CD4-positive, alpha-beta T cell treated with Interleukin-4 for 1 hour (primary cell): ENCODE results near the gene XPO4.

ENCODE experiments used
- DNase-seq, 2 donors: peaks; one replicate each; pipeline ENCODE4 v3.0.0-alpha.2; 2020 to 2022

Gene XPO4

DNA sequence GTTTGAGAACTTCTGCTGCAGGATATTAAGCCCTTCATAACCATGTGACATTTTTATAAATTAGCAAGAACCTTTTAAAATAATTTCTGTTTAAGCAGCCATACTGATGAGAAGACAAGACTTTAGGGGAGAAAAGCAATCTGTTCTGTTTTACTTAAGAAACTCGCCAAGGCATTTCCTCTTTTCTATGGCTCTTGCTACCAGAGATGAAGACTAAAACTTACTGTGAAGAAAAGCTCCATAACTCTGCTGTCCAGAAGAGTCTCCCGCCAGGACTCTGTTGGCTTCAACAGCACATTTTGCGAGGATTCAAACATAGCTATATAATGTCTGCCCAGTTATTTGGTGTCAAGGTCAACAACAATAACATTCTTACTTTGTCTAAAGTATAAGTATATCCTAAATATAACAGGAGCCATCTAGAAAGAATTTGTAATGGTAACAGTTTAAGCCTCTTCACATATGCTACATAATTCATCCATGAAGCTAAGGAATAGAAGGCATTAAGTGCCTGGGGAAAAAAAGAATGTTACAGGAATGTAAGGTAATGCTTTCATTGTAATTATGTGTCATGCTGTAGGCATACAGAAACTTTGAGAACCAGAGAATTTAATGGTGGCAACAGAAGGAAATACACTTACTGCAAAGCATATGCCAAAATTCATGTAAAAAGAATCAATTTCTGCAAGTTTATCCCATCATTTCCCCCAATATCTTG is 75.5 kb downstream of the XPO4 start:
- no peak for DNase-seq

DNA sequence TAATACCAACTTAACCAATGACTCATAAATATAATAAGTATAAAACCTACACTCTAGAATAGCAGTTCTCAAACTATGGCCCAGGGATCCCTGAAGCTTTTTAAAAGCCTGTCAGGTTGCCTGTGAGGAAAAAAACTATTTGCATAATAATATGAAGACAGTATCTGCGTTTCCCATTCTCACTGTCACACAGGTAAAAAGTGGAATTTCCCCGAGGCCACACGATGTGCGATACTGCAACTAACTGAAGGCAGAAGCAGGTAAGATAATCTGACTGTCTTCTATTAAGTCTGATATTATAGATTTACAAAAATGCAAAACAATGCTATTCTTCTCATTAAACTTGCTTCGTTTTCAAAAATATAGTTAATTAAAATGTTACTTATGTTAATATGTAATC is 76.2 kb downstream of the XPO4 start:
- DNase-seq = no peak

DNA sequence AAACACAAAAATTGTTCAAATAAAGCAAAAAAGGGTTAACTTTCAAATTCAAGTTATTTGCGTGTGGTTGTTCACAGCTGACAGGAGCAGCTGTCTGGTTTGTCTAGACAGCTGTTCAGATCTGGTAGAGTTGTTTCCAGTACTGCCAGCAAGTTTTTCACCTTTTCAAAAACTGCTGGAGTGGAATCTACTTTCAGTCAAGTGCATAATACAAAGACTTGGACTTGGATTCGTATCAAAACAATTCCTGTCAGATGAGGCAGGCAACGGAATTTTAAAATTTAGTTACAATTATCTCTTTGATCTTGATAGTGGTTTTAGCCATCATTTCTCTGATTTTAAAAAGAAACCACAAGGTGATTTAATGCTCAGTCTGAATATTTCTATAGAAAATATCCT is 77.1 kb downstream of the XPO4 start:
- DNase-seq = no peak

DNA sequence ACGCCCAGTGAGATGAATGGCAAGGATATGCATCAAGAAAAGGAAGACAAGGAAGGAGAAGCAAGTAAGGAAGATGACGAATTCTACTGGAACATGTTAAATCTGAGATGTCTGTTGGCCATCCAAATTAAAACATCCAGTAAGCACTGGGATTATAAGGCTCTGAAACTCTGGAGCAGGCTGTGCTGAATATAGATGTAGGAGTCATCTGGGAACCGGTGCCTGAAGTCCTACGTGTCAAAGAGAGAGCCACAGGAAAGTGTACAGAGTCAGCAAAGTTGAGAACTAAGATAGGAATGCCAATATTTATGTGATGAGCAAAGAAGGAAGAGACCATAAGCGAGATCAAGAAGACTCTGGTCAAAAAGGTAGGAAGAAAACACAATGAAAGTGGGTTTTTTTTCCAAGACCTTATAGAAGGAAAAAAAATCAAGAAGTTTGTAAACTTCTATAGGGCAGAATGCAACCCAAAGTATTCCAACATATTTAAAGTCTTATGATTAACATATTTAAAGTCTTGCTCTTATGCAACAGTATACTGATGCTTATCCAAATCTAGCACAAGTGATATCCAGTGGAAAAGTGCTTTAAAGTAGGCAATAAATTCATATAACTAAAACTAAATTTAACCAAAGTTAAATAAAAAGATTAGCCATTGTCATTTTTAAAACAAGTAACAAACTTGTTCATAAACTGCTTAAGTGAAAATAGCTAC is 77.6 kb downstream of the XPO4 start:
- DNase-seq = no peak

DNA sequence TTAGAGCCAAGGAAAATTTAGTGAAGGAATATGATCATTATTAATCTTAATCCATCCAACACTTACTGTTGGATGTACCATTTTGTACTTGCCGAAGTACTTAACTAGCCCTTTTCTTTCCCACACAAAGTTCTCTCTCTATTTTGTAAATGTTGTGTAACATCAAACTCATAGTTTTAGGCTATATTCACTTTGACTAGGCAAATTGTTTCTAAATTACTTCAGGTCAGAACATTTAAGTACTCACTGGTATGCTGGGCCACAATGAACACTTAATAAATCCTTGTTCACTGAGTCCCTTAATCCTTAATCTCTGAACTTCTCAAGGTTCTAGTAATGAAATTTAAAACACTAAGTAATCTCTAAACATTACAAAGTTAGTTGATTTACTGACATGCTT is 79.5 kb downstream of the XPO4 start:
- no peak for DNase-seq

DNA sequence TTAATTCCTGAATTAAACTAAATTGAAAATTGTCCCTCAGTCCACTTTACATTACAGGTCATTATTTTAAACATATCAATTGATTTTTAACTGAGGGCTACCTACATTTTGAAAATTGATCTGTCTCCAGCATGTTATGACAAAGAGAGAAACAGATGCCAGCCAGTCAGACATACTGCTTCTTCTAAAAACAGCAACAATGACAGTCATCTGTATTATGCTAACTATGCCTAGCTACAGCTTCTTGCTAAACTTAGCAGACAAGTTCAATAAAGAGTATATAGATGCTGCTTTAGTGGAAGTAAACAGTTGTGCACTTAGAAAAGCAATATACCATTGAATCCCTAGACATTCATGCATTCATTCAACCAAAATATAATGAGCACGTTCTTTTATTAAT is 80.1 kb downstream of the XPO4 start:
- no peak for DNase-seq

DNA sequence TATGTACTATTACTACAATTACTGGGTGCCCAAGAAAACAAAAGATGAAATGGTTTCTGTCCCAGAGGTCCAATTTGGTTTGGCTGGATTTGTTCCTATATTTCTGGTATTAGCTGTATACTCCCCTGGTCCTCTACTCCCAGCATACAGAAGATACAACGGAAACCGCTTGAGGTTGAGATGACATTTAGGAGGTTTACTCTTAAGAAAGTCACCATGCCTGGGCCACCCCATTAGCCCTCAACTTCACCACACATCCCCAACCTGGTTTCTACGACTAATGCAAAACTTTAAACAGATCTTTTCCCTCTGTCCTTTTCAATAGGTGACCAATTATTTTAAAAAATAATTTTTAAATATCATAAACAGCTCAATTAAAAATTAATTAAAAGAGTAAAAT is 82.8 kb downstream of the XPO4 start:
- no peak for DNase-seq

DNA sequence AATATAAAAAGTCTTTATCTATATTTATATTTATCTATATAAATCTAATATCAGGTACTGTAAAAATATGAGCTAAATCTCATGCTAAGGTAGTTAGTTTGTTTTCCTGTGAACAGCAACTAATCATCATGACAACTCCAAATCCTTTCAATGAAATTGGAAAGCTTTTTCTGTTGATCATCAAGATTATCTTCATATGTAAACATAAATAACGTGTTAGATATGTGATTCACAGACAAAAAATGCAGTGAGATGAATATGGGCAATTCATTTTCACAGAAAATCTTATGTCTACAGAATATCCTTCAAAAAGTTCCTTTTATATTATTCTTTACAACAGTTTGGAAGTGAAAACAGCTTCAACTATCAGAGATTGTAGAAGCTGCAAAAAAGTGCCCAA is 87.1 kb downstream of the XPO4 start:
- no peak for DNase-seq

DNA sequence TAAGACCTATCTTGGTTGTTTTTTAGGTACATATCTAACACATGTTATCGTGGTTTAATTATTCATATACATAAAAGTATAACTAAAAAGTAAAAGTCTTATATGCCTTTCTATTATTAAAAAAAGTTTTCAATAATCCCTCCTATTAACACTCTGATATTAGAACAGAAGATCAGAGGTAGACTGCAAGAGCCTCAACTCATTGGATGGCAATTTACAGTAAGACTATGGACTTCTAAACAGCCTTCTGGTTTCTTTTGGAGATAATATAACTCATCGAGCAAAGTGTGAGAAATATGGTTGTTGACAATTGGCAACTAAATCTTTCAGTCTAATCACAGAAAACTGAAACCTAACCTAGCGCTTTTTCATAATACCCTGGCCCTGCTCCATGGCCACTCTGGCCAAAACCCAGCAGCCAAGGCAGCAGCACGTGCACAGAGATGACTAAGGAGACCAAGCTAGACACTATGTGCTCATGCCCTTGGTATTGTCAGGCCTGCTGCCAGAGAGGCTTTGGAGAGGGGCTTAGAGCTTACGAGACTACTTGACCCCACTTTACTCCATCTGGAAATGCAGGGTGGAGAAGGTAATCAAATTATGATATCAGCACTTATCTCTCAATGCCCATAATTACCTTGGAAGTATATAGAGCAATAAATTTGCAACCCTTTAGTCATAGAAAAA is 88.2 kb downstream of the XPO4 start:
- no peak for DNase-seq

DNA sequence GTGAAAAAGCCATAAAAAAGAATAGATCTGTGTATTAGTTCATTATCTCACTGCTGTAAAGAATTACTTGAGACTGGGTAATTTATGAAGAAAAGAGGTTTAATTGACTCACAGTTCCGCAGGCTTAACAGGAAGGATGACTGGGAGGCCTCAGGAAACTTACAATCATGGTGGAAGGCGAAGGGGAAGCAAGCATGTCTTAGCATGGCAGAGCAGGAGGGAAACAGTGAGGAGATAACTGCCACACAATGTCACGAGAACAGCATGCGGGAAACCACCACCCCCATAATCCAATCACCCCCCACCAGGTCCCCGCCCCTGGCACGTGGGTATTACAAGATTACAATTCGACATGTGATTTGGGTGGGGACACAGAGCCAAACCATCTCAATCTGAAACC is 89.7 kb downstream of the XPO4 start:
- no peak for DNase-seq

DNA sequence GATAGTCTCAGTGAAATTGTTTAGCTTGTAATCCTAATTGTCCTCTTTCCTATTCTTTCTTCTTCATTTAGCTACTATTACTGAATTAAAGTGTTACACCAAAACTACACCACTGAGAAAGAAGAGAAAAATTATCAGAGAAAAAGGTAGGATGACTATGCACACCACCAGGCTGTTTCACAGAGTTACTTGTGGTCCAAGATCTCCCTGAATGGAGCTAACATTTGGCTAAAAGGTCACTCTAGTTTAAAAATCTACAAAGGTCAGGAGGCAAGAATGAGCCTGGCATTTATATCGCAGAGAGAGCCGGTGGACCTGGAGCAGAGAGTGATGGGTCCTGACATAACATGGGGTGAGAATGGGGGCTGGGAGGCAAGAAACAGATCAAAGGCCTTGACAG is 91.7 kb downstream of the XPO4 start:
- no peak for DNase-seq

DNA sequence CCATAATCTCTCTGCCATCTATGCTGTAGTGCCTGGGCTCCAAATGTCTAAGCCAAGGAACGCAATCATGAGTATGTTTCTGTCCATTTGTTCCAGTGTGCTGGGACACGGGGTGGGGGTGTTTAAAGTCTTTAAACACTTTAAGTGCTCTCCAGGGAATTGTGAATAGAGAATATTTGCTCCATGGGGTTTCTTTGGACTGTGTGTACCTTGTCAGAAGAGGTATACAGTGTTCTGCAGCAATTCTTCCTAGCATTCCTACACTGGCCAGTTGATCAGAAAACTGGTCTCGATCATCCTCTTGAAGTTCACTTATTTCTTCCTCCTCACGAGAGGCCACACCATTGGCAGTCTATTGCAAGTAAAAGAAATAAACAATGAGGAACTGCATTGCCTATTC is 93.7 kb downstream of the XPO4 start:
- no peak for DNase-seq

DNA sequence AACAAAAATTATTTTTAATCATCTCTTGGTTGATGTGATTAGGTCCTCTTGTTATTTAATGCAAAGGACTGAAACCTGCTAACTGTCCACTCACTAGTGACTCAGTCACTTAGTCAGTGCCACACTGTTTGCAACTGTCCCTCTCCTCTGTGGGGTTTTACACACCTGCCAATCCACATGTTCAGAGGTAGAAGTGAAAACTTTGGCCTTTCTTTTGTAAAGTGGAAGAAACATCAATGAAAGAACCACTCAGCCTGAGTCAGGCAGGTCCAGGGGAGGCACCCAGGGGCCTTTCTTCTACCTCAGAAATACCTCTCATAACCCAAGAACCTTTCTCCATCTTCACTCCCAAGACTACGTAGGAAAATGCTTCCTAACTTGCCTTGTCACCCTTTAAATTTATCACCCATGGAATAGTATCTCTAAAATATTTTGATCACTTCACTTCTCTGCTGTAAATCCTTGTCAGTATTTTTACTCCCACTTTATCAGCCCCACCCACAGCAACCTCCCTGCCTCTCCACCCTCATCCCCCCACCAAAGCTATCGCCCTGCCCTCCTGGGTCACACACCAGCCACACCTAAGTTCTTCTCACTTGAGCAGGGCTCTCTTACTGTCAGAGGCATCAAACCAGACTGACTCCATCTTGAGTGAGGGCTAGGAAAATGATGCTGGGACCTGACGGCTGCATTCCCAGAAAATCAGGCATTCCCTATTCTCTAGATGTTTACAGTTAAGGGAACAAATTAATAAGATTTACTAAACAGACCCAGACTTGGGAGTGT is 99.2 kb downstream of the XPO4 start:
- DNase-seq = no peak

DNA sequence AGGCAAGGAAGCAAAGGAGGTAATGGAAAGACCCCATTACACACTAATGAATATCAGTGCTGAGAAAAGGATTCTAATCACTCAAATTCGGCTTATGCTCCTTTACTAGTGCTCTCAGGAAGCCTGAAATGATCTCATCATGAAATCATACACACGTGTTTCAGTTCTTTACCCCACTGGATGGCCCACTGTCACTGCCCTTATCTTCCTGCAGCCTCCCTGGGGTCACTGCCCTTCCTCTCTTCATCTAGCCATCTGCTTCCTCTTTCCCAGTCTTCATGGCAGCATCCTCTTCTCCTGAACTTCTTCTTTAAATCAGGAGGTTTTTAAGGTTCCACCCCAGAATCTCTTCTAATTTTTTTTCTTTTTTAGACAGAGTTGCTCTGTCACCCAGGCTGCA is 100.8 kb downstream of the XPO4 start:
- DNase-seq = no peak

DNA sequence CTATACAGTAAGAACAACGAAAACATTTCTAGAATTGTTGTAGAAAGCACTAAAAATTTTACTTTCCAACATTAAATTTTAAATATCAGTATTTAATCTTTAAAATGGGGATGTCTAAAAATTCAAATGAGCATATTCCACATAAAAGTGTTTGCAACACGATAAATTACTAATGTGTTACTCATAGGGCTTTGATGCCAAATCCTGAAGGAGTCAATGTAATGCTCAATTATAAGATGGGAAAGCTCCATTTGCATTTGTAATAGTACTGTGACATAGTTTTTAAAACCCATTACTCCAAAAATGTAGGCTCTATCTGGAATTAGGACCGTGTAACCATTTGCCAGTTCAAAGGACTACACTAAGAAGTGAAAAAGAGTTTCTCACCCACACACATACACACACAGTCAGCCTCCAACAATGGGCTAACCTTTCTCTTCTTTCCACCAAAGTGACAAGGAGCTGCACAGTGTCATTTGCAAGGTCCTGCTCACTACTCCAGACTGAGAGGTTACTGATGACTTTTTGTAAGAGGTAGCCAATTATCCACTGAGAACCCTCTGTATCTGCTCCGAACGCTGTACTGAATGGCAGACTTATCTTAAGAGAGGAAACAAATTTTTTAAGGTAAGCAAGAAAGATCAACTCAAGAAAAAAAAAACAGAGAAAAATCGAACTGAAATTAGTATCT is 102.7 kb downstream of the XPO4 start:
- no peak for DNase-seq

DNA sequence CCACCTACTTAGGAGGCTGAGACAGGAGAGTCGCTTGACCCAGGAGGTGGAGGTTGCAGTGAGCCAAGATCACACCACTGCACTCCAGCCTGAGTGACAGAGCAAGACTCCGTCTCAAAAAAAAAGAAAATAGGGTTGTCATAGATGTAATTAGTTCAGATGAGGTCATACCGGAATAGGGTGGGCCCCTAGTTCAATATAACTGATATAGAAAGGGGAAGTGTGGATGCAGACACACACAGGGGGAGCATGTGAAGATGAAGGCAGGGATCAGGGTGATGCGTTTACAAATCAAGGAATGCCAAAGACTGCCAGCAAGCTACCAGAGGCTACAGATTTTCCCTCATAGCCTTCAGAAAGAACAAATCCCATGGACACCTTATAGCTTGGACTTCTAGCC is 104.5 kb downstream of the XPO4 start:
- DNase-seq = peak; percentile 1 to 15

DNA sequence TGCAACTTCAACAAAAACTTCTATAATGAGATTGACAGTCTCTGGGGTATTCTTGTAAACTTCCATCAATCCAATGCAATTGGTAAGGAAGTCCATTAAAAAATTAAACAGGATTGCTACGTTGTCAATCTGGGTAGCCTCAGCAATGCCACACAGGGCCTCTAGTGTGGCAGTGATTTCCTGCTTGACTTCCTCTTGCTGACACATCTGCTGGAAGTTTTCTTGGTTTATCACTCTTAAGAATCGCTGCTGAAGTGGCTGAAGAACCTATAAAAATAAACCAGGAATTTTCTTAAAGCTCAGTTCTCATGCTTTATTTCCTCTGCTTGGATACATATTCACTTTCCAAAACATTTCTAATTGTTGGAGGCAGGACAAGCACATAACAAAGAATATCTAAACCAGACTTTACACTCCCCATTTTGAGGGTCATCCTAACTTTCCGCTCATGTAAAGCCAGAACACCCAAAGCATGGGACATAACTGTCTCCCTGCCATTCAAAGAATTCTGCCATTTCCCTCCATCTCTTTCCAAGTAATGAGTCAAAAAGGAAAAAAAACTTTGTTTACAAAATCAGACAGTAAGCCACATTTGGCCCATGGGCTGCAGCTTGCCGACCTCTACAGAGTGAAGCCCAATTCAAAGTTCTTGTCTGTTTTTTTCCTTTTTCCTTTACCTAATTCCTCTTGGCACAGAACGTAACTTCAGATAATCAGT is 105.6 kb downstream of the XPO4 start:
- no peak for DNase-seq

DNA sequence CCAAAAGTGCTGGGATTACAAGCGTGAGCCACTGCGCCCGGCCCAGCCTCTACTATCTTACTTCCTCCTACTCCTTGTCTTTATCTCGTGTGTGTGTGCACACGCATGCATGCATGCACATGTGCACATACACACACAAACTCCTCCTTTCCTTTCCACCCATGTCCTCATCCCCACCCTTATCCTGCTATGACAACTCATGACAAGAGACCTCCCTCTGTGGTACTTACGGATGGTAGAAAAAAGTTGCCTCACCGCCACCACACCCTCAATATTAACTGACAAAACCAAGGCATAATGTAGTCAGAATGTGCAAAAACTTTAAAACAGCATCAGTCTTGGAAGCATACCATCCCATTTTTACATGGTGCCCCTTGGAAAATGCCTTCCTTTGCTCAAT is 112.9 kb downstream of the XPO4 start:
- no peak for DNase-seq

DNA sequence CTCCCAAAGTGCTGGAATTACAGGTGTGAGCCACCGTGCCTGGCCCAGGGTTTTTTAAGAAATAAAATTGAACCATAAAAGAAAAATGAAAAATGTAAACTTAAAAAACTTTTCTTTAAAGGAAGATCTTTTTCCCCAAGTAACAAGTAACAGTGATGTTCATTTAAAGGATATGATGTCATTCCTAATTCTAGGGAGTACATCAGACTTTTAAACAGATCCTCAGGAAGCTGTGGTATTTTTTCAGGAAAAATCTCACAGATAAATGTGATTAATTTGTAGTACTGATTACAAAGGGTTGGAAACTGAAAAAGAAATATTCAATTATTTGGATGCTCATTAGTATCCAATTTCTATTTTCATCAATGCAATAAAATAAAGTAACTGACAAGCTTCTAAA is 114.2 kb downstream of the XPO4 start:
- DNase-seq = no peak

DNA sequence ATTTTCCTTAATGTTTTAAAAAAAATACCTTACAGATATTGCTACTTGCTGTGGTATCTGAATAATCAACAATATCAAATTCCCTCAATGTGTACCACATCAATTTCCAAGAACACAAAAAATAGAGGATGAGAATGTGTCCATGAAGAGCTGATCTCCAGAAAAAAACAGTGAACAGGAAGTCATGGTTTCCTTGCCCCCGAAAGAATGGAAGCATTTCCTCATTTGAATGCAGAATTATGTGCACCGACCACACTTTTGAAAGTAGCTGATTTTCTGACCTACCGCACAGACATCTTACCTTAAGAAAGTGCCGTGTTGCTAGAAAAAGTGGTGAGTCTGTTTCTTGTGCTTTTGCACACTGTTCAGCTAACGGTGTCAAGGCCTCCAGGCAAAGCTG is 115.4 kb downstream of the XPO4 start:
- no peak for DNase-seq

DNA sequence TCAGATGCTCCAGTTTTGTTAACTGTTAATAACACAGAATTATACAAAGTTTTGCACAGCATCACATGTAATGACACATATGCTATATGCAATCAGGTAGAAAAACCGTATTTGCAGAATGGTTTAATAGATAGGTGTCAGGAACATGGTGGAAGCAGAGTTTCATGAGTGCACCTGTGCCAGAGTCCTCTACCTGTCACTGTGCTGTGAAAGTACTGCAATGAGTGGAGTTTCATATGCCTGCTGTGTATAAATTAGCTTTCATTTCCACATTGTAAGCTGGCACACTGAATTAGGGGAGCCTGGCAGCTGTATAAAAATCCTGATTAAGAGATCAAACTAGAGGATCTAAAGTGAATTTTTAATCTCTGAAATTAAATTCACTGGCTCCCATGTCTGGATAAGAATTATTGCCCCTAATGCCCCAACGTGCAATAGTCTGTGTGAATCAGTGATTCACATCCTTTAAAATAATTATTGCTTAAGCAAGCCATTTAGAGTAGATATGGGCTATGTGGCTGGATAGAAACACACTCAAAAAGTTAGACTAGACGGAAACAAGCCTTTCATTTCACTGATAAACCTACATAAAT is 120.3 kb downstream of the XPO4 start:
- no peak for DNase-seq

DNA sequence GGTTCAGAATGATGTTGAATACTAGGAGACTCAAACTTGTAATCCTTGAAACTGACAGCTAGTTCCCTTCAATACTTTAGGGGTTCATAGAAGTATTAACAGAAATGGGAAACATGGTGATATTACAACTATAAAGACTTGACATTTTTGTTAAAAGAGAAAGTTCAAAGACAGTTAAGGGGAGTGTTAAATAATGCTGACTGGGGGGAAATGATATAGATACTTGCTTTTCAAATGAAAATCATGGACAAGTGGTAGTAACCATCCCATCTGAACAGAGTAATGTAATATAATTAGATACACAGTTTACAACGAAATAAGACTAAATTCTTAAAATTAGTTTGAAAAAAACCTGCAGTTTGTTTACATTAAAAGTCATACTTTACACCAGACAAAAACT is 122.2 kb downstream of the XPO4 start:
- no peak for DNase-seq
